ENCODE measurements around the gene TECPR2. TPM values are rescaled to one million over a fixed set of nuclear protein-coding genes. Genes with fewer than 3 reads are reported as not detected.

The TECPR2 gene
- polyA plus RNA-seq, 3 donors, result 15.0 to 19.0 (median 16.0) TPM

DNA sequence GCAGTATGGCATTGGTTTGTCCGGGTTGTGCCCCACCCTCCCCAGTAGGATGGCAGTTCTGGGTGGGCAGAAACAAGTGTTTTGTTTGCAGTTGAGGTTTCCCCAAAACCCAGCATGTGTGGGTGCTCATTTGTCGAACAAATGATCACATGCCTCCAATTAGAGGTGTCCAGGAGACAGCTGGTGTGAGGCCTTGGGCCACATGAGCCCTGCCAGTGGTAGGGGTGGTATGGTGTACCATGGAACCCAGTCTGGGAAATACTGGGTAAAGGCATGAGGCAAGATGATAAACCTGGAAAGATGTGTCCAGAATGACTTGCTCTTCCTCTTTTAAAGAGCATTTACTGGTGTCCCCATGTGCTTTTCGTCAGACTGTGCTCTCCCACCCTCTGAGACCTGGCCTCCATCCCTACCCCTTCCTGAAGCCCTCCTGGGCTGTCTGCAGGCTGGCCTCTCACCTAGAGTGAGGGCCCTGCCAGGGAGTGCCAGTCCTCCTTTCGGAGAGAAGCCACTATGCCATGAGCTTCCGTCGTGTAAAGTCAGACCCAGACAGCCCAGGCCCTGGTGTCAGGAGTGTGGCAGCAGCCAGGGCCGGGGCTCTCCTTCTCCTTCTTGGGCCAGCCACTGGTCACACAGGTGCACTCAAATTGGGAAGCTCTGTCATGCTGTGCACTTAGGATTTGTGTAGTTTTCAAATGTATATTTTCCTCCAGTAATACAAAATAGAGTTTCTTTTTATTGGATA lies 129.2 kb downstream of the TECPR2 start:
- DNase-seq (ENCODE audit: low read depth in 3 of 3, low spot score in 2 of 3), result no peak

DNA sequence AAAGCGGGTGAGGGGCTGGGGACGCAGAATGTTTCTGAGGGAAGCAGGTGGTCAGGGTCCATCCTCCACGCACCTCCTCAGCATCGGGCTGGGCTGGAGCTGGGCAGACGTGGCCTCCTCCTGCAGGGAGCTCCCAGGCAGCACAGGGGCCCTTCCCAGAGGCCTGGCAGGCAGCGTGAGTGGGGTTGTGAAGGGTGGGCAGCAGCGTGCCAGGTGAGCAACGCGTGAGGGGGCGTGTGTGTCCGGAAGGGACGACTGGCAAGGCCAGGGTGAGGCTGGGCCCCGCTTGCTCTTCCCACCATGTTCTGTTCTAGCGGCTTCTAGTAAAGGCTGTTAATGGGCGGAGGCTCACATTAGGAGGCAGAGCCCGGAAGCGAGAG lies 129.8 kb downstream of the TECPR2 start:
- DNase-seq (ENCODE audit: low read depth in 3 of 3, low spot score in 2 of 3), result no peak

DNA sequence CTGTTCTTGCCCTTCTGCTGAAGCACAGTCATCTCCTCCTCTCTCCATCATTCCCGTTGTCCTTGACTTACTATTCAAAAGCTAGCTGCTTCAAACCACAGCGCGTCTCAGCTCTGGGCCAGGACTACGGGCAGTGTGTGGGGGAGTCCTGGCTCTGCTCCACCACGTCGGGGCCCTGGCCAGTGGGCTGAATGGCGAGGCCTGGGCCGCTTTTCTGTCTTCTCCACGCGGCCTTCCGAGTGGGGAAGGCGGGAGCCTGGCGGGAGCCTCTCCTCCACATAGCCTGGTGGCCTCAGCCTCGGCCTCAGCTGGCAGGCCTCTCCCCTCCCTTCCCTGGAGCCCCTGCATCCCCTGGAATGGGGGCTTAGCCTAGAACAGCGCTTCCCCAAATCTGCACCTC lies 130.4 kb downstream of the TECPR2 start:
- DNase-seq (ENCODE audit: low read depth in 3 of 3, low spot score in 2 of 3), result no peak

DNA sequence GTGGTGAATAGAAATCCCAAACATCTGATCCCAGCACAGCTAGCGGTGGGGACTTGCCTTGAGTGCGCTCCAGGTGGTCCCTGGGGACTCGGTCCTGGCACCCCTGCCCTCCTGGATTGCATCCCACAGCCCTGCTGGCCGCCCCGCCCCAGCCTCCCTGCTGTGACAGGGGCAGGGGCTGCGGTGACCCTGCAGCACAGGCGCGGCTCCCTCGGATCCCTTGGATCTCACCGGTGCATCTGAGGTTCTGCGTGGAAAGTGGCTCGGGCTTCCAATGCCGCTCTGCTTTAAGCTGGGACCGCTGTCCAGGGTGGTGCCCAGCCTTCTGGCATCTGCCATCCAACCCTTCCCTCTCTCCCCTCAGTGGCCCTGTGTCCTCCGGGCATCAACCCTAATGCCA lies 130.8 kb downstream of the TECPR2 start:
- DNase-seq (ENCODE audit: low read depth in 3 of 3, low spot score in 2 of 3), result no peak

DNA sequence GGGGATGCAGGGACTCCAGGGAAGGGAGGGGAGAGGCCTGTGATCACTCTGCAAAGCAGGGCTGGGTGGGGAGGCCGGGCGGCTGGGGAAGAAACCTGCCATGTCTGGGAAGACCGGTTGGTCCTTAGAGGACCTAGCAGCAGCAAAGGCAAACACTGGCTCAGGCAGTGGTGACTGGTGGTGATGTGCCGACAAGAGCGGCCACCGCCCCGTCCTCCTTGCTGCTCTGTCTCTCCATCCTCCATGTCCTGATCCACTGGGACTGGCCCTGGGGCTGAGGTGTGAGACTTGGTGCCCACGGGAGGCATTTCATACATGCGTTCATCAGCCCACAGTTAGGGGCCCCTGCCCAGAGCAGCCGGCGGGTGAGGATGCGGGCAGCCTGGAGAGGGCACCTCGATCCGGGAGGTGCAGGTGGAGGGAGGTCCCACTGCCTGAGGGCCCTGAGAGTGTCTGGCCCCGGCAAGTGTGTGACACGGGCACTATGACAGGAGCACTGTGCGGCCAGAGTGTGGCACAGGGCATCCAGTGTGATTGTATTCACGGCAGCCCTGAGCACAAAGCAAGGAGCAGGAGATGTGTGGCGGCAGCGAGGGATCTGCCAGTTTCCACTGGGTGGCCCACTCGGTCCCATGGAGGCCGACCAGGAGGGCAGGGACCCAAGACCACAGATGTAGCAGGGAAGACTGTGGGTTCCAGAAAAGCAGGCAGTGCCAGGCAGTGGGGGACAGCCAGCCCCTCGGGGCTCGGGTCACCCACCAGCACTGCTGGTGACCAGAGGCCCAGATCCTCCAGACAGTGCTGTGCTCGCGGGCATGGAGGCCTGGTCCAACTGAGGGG lies 133.0 kb downstream of the TECPR2 start:
- DNase-seq (ENCODE audit: low read depth in 3 of 3, low spot score in 2 of 3), result no peak

DNA sequence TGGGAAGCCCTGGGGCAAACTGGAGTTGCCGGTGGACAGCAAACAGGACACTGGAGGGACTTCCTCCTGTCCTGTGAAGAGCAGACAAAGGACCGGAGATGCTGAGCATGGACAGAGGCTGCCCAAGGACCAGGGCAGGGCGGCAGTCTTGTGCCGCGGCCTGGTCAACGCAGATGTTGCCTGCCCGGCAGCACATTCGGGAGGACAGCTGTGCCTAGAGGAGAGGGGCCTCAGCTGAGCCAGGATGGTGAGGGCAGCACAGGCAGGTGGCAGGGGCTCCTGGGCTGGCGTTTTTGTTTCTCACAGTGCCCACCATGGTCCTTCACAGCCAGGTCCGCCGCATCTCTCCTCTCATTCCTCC lies 133.6 kb downstream of the TECPR2 start:
- DNase-seq (ENCODE audit: low read depth in 3 of 3, low spot score in 2 of 3), result no peak

DNA sequence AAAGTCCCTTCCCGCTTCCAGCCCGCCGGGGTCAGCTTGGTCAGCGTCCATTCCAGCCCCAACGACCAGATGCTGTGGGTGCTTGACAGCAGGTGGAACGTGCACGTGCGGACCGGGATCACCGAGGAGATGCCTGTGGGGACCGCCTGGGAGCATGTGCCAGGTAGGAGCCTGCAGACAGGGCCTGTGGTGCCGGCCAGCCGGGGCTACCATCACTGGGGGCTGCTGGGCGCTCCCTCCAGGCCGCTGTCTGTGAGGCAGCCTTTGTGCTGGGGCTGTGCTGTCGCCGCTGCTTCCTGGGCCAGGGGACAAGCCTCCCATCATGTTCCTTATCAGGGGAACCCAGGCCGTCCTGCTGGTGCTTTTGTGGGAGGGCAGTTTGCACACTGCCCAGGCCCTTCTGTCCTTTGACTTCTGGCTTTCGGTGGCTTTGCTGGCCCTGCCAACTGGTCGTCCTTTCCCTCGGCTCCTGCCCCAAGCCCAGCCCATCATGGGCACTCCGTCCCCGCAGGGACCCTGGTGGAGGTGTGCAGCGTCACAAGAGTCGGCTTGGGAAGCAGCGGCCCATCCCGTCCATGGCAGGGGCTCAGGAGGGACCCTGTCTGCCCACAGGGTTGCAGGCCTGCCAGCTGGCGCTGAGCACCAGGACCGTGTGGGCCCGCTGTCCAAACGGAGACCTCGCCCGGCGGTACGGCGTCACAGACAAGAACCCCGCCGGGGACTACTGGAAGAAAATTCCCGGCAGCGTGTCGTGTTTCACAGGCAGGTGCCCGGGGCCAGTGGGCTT lies 134.4 kb downstream of the TECPR2 start:
- DNase-seq (ENCODE audit: low read depth in 3 of 3, low spot score in 2 of 3), result no peak

DNA sequence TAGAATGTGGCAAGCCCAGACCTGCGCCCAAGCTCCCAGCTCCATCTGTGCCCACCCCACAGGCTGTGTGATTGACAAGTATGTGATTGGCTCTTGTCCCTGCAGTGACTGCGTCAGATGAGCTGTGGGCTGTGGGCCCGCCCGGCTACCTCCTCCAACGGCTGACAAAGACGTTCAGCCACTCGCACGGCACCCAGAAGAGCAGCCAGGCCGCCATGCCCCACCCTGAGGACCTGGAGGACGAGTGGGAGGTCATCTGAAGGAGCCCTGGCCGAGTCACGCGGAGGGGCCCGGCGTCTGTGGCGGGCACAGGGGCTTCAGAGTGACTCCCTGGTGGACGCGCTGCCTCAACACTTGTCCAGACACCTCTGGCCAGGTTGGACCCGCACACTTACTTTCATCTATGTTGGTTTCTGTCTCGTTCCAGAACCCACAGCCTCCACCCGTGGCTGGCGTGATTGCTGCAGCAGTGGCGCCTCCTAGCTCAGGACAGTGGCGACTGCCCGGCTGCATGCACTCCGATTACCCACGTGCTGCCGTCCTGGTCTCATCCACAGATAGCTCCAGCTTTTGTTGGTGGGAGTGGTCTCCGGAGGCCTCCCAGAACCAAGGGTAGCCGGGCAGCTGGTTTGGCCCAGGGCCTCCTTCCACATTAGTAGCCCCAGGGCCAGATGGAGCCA lies 135.4 kb downstream of the TECPR2 start:
- no peak for DNase-seq (ENCODE audit: low read depth in 3 of 3, low spot score in 2 of 3)

DNA sequence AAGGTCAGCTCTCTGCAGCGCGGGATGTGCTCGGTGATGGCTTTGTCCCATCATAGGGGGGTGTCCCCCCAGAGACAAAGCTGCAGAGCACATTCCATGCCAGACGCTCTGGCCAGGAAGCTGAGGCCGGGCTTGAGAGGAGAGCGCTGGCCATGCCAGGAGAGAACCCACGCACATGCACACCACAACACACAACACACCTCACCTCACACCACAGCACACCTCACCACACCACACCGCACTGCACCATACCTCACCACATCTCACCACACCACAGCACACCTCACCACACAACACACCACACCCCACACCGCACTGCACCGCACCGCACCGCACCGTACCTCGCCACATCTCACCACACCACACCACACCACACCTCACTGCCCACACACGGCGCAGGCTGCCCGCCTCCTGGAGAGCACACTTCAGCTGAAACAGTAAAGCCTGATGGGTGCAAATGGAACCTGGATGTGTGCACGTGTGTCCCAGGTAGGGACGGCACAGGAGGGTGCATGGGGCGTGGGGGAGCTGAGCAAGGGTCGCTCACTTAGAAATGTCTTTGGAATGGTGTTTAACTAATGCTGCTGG lies 136.0 kb downstream of the TECPR2 start:
- no peak for DNase-seq (ENCODE audit: low read depth in 3 of 3, low spot score in 2 of 3)

DNA sequence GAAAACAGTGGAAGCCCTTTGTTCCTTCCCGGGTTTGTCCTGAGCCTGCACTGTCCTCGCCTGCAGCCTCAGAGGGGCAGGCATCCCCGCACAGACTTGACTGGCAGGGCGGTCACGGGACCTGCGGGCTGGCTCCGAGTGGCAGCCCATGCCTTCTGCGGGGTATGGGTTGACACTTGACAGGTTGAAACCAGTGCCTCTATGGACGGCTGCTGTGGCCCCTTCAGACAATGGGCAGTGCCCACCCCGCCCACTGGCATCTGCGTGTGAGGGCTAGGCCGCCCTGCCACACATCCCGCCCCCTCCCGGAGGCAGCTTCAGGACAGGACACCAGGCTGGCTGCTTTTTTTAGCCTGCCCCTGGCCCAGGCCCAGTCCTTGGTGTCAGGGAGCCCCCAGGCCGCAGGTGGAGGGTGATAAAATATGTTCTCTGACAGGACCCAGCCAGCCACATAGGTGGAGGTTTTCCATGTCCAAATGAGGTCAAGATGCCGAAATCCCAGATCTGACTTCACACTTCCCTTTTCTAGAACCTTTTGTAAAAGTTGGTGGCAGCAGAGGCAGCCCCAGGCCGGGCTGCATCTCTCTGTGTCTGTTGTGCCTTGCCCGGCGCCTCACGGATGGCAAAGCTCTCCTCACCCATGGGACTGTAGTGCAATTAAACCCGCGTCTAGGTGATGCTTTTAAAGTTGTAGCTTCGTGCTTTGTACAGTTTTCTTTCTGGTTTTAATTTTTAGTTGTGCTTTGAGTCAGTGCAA lies 136.8 kb downstream of the TECPR2 start:
- DNase-seq (ENCODE audit: low read depth in 3 of 3, low spot score in 2 of 3), result no peak

DNA sequence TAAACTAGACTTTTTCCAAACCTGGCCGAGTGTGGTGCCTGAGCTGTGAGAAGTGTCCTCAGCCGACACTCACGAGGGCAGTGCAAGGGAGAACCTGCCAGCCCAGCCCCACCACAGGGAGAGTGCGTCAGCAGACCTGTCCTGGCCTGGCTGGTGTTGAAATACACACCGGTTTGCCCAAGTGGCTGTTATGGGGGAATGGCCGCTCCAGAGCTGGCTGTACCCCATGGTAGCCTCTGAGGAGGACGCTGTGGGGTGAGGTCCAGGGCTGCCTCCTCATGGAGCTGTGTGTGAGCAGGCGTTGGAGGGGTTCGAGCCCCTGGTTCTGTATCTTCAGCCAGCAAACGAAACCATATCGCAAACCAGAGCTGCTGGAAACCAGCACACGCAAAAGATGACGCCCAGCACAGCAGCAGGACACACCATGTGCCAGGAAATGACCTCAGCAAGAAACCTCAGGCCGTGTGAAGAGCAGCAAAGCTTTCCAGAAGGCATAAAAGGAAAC lies 137.5 kb downstream of the TECPR2 start:
- DNase-seq (ENCODE audit: low read depth in 3 of 3, low spot score in 2 of 3), result no peak

DNA sequence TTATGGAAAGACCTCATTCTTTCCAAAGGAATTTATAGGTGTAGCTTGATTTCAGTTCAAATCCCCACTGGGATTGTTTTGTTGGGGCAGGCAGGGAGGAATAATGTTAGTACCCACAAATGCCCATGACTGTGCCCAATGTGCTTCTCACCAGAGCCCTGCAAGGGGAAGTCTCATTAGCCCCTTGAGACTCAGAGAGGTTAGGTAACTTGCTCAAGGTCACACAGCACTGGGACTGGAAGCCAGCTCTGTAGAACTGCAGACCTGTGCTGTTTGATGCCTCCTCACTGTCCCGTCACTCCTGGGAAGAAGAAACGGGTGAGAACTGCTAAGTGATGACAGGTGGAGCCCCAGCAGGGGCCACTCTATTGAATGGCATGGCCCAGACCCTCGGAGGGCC lies 138.0 kb downstream of the TECPR2 start:
- DNase-seq (ENCODE audit: low read depth in 3 of 3, low spot score in 2 of 3), result no peak

DNA sequence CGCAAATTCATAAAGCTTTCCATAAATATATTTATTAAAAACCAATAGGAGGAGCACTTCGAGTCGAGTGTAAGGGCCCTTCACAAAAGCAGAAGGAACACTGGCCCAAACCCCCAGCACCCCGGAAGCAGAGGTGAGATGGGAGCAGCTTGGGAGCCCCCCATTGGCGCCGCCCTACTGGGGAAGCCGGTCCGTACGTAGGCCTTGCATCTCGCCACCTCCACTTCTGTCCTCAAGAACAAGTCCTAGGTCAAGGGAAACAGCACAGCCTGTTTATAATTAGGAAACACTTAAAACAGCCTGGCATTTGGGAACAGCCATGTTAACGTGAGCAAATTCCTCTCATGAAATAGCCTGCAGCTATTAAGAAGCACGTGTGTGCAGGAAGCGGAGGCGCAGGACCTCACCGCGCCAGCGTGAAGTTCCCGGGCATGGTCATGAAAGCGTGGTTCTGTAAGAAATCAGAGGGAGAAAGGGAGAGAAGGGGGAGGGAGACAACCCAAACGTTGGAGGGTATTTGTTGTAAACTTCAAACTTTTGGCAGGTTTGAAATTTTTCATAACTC lies 139.1 kb downstream of the TECPR2 start:
- DNase-seq (ENCODE audit: low read depth in 3 of 3, low spot score in 2 of 3), result no peak

DNA sequence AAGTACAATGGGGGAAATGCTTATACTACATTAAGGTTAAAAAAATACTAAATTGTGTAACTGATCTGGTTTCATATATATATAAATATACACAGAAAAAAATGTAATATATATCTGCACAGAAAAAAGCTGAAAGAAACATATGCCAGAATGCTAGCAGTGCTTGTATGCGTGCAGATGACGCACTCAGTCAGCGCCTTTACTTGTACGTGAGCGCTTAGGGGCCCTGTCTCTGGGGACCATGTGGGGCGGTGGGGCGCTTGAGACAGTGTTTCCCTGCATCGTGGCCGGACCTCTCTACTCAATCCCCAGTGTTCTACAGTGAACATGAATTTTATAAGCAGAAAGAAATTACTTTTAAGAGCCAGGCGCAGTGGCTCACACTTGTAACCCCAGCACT lies 139.8 kb downstream of the TECPR2 start:
- no peak for DNase-seq (ENCODE audit: low read depth in 3 of 3, low spot score in 2 of 3)

DNA sequence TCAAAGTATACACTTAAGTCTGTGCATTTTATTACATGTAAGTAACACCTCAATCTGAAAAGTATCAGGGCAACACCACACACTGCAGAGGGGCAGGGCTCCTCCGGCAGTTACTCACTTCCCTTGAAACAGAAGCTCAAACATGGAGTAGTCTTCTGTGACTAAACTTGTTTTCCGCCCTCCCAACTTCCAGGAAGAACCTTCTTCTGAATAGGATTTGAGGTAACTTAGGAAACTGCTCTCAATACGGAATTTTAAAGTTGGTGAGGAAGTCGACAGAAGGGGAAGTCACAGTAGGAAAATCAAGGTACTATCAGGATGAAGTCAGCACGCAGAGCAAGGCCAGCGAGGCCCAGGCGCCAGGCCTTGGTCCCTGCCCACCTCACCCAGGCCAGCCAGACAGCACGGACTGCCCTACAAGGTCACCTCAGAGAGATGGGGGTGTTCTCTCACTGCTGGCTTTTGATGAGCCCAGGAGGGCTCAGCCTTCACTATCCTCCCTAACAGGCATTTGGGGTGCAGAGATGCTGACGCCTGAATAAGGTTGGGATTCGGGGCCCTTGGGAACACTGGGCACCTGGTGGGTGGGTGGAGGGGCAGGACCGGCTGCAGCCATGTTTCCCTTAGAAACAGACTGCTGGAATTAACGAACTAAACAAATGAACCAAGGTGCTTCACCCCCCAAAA lies 141.0 kb downstream of the TECPR2 start:
- DNase-seq (ENCODE audit: low read depth in 3 of 3, low spot score in 2 of 3), result no peak

DNA sequence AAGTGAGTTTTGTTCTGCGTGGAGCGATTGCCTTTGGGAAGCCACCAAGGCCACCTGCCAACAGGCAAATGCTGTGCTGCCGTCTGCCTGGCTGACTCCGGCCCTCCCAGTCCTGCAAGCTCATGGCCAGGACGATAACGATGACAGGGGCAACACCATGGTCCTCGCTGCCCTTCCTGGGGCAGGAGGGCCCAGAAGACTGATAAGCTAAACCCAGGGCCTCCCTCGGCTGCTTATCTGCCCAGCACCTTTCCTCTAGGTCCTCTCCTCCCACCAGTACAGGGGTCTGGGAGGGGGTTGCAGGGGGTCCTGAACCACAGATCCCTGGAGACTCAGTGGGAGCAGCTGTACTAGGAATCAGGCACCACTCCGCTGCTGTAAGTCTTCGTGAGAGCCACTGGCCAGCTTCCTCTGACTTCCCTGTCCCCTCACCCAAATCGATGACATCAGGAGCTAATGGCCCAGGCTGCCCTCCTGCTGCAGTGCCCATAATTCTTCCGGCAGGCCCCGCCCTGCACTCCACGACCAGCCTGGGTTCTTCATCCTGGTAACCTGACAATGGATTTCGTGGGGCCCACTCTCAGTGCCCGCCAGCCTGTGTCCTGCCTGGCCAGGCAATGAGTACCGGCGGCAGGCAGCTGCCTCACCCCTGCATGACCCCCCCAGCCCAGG lies 141.7 kb downstream of the TECPR2 start:
- no peak for DNase-seq (ENCODE audit: low read depth in 3 of 3, low spot score in 2 of 3)

DNA sequence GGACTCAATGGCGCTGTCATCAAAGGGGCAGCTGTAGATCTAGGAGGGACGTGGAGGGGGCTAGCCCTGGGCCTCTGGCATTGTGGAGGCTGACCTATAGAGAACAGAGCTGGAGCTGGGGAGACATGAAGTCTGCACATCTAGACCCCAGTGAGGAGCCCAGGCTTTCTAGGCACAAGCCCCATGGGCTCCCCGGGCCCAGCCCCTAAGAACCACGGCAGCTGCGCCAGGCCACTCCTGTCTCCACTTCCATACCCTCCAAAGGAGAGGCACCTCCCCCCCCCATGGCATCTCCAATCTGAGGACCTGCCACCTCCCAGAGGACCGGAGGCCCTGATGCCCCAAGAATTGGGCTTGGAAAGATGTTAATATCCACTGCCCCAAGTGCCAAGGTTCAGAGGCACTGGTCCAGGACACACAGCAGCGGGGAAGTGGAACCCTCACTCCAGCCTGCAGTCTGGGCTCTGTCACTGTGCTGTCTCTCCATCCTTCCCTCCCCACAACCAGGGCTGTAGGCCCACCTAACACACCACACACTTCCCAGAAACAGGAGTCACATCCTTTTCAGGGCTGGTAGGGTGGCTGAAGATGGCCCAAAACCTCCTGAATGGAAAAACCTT lies 142.4 kb downstream of the TECPR2 start:
- DNase-seq (ENCODE audit: low read depth in 3 of 3, low spot score in 2 of 3), result no peak

Measured in right renal cortex interstitium (tissue), 3 donors.